GM12873 (cell line): Measurements from ENCODE around the gene SLC39A8.

ENCODE experiments used
- TF ChIP-seq, protein P1 (sequence below): IDR thresholded peaks from 2 replicates; pipeline ENCODE4 v1.5.1; 2012; ENCODE audit warnings: low read depth, mild to moderate bottlenecking, moderate library complexity, low read length, control low read depth; ENCODE audit not compliant: insufficient read depth; ENCODE audit errors: missing control alignments

SLC39A8 gene

DNA sequence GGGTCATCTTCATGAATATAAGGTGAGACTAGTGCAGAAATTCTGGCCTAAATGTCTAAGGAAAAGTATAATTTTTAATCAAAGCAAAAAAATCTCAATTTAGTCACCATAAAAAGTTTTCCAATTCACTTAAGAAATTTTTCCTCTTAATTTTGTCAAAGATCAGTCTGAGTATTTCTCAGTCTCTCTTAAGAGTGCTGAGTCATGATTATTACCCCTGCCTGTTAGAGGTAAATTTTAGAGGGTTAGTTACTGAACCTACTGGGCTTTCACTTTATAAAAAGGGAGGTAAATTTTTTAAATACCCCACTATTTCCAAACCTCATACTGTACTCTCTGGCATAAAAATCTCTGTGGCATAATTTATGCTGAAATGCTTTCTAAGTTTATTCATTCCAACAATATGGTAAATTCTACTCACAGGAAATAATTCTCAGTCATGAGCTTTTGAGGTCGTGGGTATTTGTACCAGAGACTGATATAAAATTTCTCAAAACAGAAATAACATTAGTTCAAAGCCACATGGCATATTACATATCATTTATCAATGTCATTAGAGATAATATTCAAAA, 122.4 kb downstream of the SLC39A8 start:
- TF ChIP-seq, protein P1, sequence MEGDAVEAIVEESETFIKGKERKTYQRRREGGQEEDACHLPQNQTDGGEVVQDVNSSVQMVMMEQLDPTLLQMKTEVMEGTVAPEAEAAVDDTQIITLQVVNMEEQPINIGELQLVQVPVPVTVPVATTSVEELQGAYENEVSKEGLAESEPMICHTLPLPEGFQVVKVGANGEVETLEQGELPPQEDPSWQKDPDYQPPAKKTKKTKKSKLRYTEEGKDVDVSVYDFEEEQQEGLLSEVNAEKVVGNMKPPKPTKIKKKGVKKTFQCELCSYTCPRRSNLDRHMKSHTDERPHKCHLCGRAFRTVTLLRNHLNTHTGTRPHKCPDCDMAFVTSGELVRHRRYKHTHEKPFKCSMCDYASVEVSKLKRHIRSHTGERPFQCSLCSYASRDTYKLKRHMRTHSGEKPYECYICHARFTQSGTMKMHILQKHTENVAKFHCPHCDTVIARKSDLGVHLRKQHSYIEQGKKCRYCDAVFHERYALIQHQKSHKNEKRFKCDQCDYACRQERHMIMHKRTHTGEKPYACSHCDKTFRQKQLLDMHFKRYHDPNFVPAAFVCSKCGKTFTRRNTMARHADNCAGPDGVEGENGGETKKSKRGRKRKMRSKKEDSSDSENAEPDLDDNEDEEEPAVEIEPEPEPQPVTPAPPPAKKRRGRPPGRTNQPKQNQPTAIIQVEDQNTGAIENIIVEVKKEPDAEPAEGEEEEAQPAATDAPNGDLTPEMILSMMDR, result no peak

DNA sequence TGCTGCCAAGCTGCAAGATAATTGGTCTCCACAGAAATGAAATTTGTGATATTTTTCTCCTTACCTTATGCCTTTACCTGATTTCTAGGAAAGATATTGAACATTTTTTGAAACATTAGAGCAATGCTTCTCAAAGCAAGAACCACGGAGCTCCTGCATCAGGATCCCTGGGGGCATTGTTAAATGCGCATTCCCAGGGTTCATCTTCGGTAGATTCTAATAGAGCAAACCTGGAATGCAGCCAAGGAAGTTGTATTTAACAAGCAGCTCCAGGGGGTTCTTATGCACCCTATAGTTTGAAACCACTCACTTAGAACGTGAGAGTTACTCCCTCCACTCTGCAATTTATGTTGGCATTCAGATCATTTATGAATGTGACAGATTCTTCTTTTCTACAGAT, 126.2 kb downstream of the SLC39A8 start:
- TF ChIP-seq, protein P1, result no peak

DNA sequence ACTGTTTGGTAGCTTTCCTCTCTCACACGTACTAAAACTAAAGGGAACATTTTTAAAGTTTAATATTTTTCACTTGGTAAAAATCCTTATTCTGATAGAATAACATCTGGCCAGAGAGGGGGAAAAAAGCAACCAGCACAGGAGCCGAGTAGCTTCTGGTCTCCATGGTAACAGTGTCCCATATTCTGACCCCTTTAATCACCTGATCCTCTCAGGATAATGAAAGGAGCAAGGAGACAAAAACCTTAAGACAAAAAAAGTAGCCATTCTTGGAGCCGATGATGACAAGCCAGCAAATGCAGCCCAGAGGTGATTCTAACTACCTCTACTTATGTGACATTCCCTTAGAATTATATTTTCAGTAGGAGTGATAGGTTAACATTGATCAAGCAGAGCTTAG, 126.6 kb downstream of the SLC39A8 start:
- TF ChIP-seq, protein P1, result no peak

DNA sequence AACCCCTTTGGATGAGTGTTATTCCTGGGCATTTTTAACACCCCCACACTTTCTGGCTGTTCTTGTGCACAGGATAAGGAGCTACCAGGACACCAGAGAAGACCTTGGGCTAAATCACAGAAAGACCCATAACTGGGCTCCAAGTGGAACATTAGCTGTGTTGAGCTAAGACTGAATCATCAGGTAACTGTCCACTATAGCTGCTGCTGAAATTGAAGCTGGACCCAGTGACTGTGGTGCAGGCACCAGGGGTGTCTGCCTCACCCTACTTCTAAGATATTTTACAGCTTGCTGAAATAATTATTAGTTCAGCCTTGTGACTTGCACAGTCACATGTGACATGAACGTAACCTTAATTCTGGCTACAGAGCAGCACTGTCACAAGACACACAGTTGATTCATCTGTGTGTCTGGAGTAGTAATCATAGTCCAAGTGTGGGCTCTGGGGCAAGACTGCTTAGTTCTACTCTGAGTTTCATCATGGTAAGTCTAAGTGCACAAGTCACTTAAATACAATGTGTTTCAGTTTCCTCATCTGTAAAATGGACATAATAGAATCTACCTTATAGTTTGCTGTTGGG, 127.4 kb downstream of the SLC39A8 start:
- TF ChIP-seq, protein P1, result no peak

DNA sequence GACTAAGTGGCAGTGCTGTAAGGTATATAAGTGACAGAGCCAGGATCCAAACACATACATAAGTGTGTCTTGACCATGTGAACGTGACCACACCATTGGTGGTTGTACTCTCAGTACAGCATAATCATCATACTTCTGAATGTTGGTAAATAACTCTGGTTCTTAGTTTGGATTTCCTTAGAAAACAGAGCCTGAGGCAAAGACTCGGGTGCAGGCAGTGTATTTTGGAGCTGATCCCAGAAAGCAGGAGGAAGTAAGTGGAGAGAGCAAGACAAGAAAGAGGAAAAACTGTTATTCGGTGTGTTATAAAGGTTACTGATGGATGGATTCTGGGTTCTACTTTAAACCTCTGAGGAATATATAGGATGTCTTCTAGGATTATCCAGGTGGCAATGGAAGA, 127.9 kb downstream of the SLC39A8 start:
- TF ChIP-seq, protein P1, result no peak

DNA sequence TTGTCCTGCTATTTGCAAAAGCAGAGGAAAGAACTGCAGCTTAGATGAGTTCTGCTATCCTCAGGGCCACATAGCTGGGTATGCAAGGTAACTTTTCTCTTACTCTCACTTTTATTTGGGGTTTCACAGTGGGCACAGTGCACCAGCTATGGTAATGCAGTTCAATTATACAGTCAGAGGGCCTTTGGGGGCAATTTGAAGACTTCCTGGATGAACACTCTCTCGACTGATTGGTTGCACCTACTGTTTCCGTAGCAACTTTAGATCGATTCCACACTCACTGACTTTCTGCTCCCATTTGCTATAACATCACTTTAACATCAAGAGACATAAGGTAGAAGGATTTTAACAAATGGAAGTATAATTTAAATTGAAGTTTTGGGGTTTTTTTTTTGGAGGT, 128.6 kb downstream of the SLC39A8 start:
- TF ChIP-seq, protein P1, result no peak

DNA sequence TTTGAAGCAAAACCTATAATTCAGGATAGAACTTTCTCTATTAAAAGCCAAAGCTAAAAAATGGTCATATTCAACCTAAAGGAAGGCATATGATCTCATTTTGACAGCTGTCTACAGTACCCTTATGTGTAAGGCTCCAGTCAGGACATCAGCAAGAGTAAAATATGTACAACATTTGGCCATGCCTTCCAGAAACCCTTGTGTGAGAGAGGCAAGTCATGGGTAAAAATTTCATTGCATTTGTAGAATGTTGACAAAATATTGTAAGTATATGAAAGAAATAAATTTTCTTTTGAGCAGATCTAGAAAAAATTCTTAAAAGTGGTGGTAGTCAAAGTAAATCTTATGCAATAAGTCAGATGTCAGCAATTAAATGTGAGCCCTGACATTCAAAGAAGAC, 132.3 kb downstream of the SLC39A8 start:
- TF ChIP-seq, protein P1, result no peak
